H1 (cell line): Measurements from ENCODE around the gene FLOT1. TPM values are rescaled to one million over a fixed set of nuclear protein-coding genes. Genes with fewer than 3 reads are reported as not detected.
"Not testable (repeated sequence)": the region's sequence is repeated elsewhere in the genome, so short reads cannot be mapped to it uniquely, and the experiment has no call there.

ENCODE experiments used
- CTCF ChIA-PET: fragments of 300-600 bp; sonication (Branson Sonifier 250); formaldehyde crosslinking; loops from one replicate; lab custom pipeline; 2021; ENCODE audit not compliant: partially characterized antibody; lab: Charles Lee
- POLR2A ChIA-PET: fragments of 300-600 bp; sonication (Branson Sonifier 250); formaldehyde crosslinking; loops from one replicate; lab custom pipeline; 2021; ENCODE audit warnings: inconsistent platforms; ENCODE audit not compliant: partially characterized antibody; lab: Charles Lee
- DNase-seq, 2 experiments: peaks; one replicate each; pipeline versions ENCODE4 v3.0.0 to v3.0.0-alpha.2; 2010 to 2022; ENCODE audit warnings: low spot score in 2 of 2, low read depth in 1 of 2, mixed read lengths in 1 of 2
- FAIRE-seq: peaks from 2 replicates; lab custom pipeline; 2011; peaks lifted over from hg19 to GRCh38; lab: Jason Lieb, UNC
- H2AFZ ChIP-seq: 2 replicates; pipeline ENCODE4 v1.8.1; 2012; ENCODE audit warnings: low read length, inconsistent platforms
- H2AK5ac ChIP-seq: 2 replicates; pipeline ENCODE4 v1.6.1; 2013; ENCODE audit warnings: low read depth, low read length
- H2BK120ac ChIP-seq: replicated peaks from 2 replicates; pipeline ENCODE3; 2013; ENCODE audit warnings: low read depth, low read length, inconsistent platforms
- H2BK12ac ChIP-seq: 2 replicates; pipeline ENCODE4 v1.6.1; 2013; ENCODE audit warnings: low read depth, low read length
- H2BK15ac ChIP-seq: 2 replicates; pipeline ENCODE4 v1.6.1; 2013; ENCODE audit warnings: low read length
- H2BK20ac ChIP-seq: 2 replicates; pipeline ENCODE4 v1.6.1; 2013; ENCODE audit warnings: low read length
- H2BK5ac ChIP-seq: 2 replicates; pipeline ENCODE4 v1.6.1; 2013; ENCODE audit warnings: low read depth, low read length
- H3K14ac ChIP-seq: 2 replicates; pipeline ENCODE4 v1.6.1; 2013; ENCODE audit warnings: inconsistent platforms; ENCODE audit not compliant: insufficient read length
- H3K18ac ChIP-seq: 2 replicates; pipeline ENCODE4 v1.6.1; 2013; ENCODE audit warnings: low read length; ENCODE audit errors: extremely low read depth
- H3K23ac ChIP-seq: 2 replicates; pipeline ENCODE4 v1.6.1; 2013; ENCODE audit warnings: inconsistent platforms; ENCODE audit not compliant: insufficient read length
- H3K23me2 ChIP-seq: 2 replicates; pipeline ENCODE4 v1.6.1; 2013; ENCODE audit warnings: low read depth, low read length
- H3K27ac ChIP-seq: 2 replicates; pipeline ENCODE4 v1.6.1; 2011; ENCODE audit warnings: low read depth, low read length, inconsistent platforms
- H3K27me3 ChIP-seq, 4 experiments: replicated peaks in 1 of 4; 1 replicate in 1 of 4; 2 replicates in 3 of 4; pipeline versions ENCODE4 v1.6.1 to v1.8.1; 2011 to 2013; ENCODE audit warnings: low read length in 3 of 4, mild to moderate bottlenecking in 3 of 4, inconsistent platforms in 2 of 4, mixed read lengths in 2 of 4, moderate library complexity in 1 of 4; ENCODE audit not compliant: control insufficient read depth in 3 of 4, insufficient read depth in 3 of 4; ENCODE audit errors: extremely low read depth in 1 of 4
- H3K36me3 ChIP-seq, 4 experiments: 2 replicates each; pipeline versions ENCODE4 v1.6.1 to v1.8.1; 2011 to 2013; ENCODE audit warnings: mild to moderate bottlenecking in 4 of 4, low read length in 3 of 4, moderate library complexity in 2 of 4, control low read depth in 1 of 4, inconsistent platforms in 1 of 4; ENCODE audit not compliant: insufficient read depth in 4 of 4, control insufficient read depth in 2 of 4
- H3K4ac ChIP-seq: replicated peaks from 2 replicates; pipeline ENCODE3; 2013; ENCODE audit warnings: low read length, low read depth, mixed read lengths, inconsistent platforms; ENCODE audit not compliant: insufficient read length
- H3K4me1 ChIP-seq, 4 experiments: replicated peaks in 1 of 4; 1 replicate in 1 of 4; 2 replicates in 3 of 4; pipeline versions ENCODE4 v1.6.1 to v1.8.1; 2011 to 2013; ENCODE audit warnings: low read length in 3 of 4, inconsistent platforms in 2 of 4, mixed read lengths in 1 of 4; ENCODE audit not compliant: insufficient read depth in 4 of 4, control insufficient read depth in 3 of 4
- H3K4me2 ChIP-seq, 2 experiments: 2 replicates each; pipeline versions ENCODE4 v1.6.1 to v1.8.1; 2011 to 2013; ENCODE audit warnings: low read depth in 2 of 2, low read length in 2 of 2, control low read depth in 1 of 2, inconsistent platforms in 1 of 2, mild to moderate bottlenecking in 1 of 2; ENCODE audit not compliant: insufficient read depth in 1 of 2
- H3K4me3 ChIP-seq, 4 experiments: fragments of 200-600, 300-600 bp in 1 of 4; sonication (generic), shearing (Covaris generic), sonication (Bioruptor Twin) in 1 of 4; 2 replicates each; pipeline versions ENCODE4 v1.5.1 to v1.8.1; 2011 to 2016; ENCODE audit warnings: low read length in 4 of 4, low read depth in 3 of 4, control low read depth in 2 of 4, inconsistent platforms in 2 of 4, mild to moderate bottlenecking in 2 of 4, mixed read lengths in 1 of 4, moderate library complexity in 1 of 4; ENCODE audit not compliant: insufficient read depth in 2 of 4; ENCODE audit errors: extremely low read depth in 1 of 4
- H3K56ac ChIP-seq: replicated peaks from 2 replicates; pipeline ENCODE3; 2013; ENCODE audit warnings: low read depth, mild to moderate bottlenecking, mixed read lengths, low read length, inconsistent platforms; ENCODE audit not compliant: insufficient read length
- H3K79me1 ChIP-seq: 2 replicates; pipeline ENCODE4 v1.6.1; 2013; ENCODE audit warnings: low read depth, low read length, control low read depth
- H3K79me2 ChIP-seq, 2 experiments: 2 replicates each; pipeline versions ENCODE4 v1.6.1 to v1.8.1; 2012 to 2013; ENCODE audit warnings: low read length in 2 of 2, mild to moderate bottlenecking in 2 of 2, inconsistent platforms in 1 of 2; ENCODE audit not compliant: insufficient read depth in 2 of 2, control insufficient read depth in 1 of 2
- H3K9ac ChIP-seq, 4 experiments: replicated peaks in 1 of 4; 1 replicate in 1 of 4; 2 replicates in 3 of 4; pipeline versions ENCODE4 v1.6.1 to v1.8.1; 2011 to 2013; ENCODE audit warnings: low read depth in 3 of 4, low read length in 3 of 4, control low read depth in 2 of 4, mild to moderate bottlenecking in 2 of 4, moderate library complexity in 2 of 4, inconsistent platforms in 1 of 4; ENCODE audit errors: extremely low read depth in 1 of 4
- H3K9me3 ChIP-seq, 2 experiments: 2 replicates each; pipeline versions ENCODE4 v1.6.1 to v1.8.1; 2012 to 2013; ENCODE audit warnings: mild to moderate bottlenecking in 2 of 2, moderate library complexity in 2 of 2, control low read depth in 1 of 2, inconsistent platforms in 1 of 2, low read depth in 1 of 2, low read length in 1 of 2, mixed read lengths in 1 of 2; ENCODE audit not compliant: insufficient read depth in 2 of 2
- H4K20me1 ChIP-seq, 2 experiments: replicated peaks in 1 of 2; 2 replicates each; pipeline versions ENCODE3 to v1.8.1; 2011 to 2013; ENCODE audit warnings: inconsistent platforms in 2 of 2, low read length in 2 of 2, mild to moderate bottlenecking in 1 of 2; ENCODE audit not compliant: insufficient read depth in 2 of 2, control insufficient read depth in 1 of 2
- H4K5ac ChIP-seq: 2 replicates; pipeline ENCODE4 v1.6.1; 2013; ENCODE audit warnings: low read length, low read depth, mixed read lengths, inconsistent platforms; ENCODE audit not compliant: insufficient read length
- H4K8ac ChIP-seq: 2 replicates; pipeline ENCODE4 v1.8.0; 2013; ENCODE audit warnings: mild to moderate bottlenecking, moderate library complexity, low read length, inconsistent platforms; ENCODE audit not compliant: insufficient read depth; ENCODE audit errors: extremely low read depth
- H4K91ac ChIP-seq: replicated peaks from 2 replicates; pipeline ENCODE3; 2013; ENCODE audit warnings: low read length, mixed read lengths, inconsistent platforms; ENCODE audit not compliant: insufficient read length
- POLR2A ChIP-seq, 2 experiments: IDR thresholded peaks; 1 replicate in 1 of 2; 2 replicates in 1 of 2; pipeline ENCODE4 v1.6.1; 2011; ENCODE audit warnings: low read depth in 2 of 2, low read length in 2 of 2, mild to moderate bottlenecking in 2 of 2; ENCODE audit errors: control extremely low read depth in 1 of 2
- POLR2AphosphoS5 ChIP-seq: IDR thresholded peaks from 2 replicates; pipeline ENCODE4 v1.6.1; 2011; ENCODE audit warnings: low read depth, low read length
- SP1 ChIP-seq: IDR thresholded peaks from 2 replicates; pipeline ENCODE4 v1.6.1; 2011; ENCODE audit warnings: low read depth, low read length
- WGBS, 2 experiments: shearing (Covaris generic) in 1 of 2; methylation state at CpG; one replicate each; pipeline versions ENCODE4 v1.1.6 to v1.1.7; 2013 to 2015; ENCODE audit warnings: low lambda C conversion rate in 2 of 2, mixed read lengths in 2 of 2, inconsistent platforms in 1 of 2, low coverage in 1 of 2, missing lambda C conversion rate in 1 of 2; ENCODE audit not compliant: insufficient replicate concordance in 2 of 2, insufficient coverage in 1 of 2, insufficient read length in 1 of 2; ENCODE audit errors: extremely low coverage in 1 of 2, missing lambda C conversion rate in 1 of 2; 5-methylcytosine and 5-hydroxymethylcytosine counted together
- polyA plus RNA-seq, 7 experiments: library from polyadenylated mRNA; depleted of rRNA in 3 of 7; stranded (reverse) in 5 of 7; unstranded in 2 of 7; fragments of >200 nt in 5 of 7; fragments of 200-250 nt in 2 of 7; gene quantifications; 1 replicate in 5 of 7; 2 replicates in 1 of 7; 4 replicates in 1 of 7; pipeline versions ENCODE4 v1.2.1 to v1.2.3, GENCODE V29; 2011 to 2013; ENCODE audit warnings: missing spikeins in 2 of 7, mixed read lengths in 2 of 7
- total RNA-seq: library from RNA; stranded (reverse); fragmentation: NEBNext Ultra II Directional; extraction: Animal tissue kit (Norgen Biotek cat#: 25700); gene quantifications from 2 replicates; pipeline ENCODE4 v1.2.1, GENCODE V29; 2021

FLOT1 gene
- total and polyA plus RNA-seq, 2 of the 8 experiments (the other 6 are each of a cell fraction or from before 2014, with no cell fraction given), result 87.5 to 88.1 TPM

DNA sequence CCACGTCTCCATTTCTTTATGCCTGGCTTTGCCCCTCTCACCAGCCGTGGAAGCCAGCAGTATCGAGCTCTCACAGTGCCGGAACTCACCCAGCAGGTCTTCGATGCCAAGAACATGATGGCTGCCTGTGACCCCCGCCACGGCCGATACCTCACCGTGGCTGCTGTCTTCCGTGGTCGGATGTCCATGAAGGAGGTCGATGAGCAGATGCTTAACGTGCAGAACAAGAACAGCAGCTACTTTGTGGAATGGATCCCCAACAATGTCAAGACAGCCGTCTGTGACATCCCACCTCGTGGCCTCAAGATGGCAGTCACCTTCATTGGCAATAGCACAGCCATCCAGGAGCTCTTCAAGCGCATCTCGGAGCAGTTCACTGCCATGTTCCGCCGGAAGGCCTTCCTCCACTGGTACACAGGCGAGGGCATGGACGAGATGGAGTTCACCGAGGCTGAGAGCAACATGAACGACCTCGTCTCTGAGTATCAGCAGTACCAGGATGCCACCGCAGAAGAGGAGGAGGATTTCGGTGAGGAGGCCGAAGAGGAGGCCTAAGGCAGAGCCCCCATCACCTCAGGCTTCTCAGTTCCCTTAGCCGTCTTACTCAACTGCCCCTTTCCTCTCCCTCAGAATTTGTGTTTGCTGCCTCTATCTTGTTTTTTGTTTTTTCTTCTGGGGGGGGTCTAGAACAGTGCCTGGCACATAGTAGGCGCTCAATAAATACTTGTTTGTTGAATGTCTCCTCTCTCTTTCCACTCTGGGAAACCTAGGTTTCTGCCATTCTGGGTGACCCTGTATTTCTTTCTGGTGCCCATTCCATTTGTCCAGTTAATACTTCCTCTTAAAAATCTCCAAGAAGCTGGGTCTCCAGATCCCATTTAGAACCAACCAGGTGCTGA is 18.4 kb downstream of the FLOT1 start:
- H2AK5ac ChIP-seq, H3K79me1 ChIP-seq, H3K27ac ChIP-seq, H3K27me3 ChIP-seq: not testable (repeated sequence)
- TF ChIP-seq SP1 (0 out of 2 replicates have a peak, but pooled peaks have one; percentile 29), POLR2A (IDR thresholded peaks at IDR 0.05; ENCODE audit: control extremely low read depth in 1 of 2, low read depth in 2 of 2, low read length in 2 of 2) (peak in 1 of 2 experiments; percentile 11; a peak in 1 of 3 replicates), POLR2AphosphoS5 (0 out of 2 replicates have a peak, but pooled peaks have one; percentile 0)
- TF ChIP-seq, all 59 proteins: peak for 3; not testable (repeated sequence) for 56
- peaks cover 8 to 22% of the 10 kb centered on the region in 2 experiments for H4K20me1 ChIP-seq
- H2BK5ac ChIP-seq, H4K5ac ChIP-seq, H2BK120ac ChIP-seq, H3K4me3 ChIP-seq, FAIRE-seq, H2BK20ac ChIP-seq, H3K23me2 ChIP-seq, DNase-seq, H3K9me3 ChIP-seq, H4K91ac ChIP-seq, H2BK12ac ChIP-seq, H2AFZ ChIP-seq, H3K4ac ChIP-seq, H3K4me2 ChIP-seq, H2BK15ac ChIP-seq, H3K9ac ChIP-seq, H3K4me1 ChIP-seq, H3K56ac ChIP-seq, H3K23ac ChIP-seq, H3K14ac ChIP-seq, H3K18ac ChIP-seq, H4K8ac ChIP-seq: not testable (repeated sequence)
- ChIA-PET POLR2A (interaction anchor here (1.1 to 35.9 kb wide), 11 partner anchors 12 to 159 kb away, joined by 3 to 732 read pairs (median 9); partner anchors contain the start of genes DHX16, FLOT1, IER3 and MRPS18B), CTCF (interaction anchor here (0.6 to 8.2 kb wide), 12 partner anchors 8 to 223 kb away, joined by 3 to 61 read pairs (median 6); partner anchors contain the start of gene DHX16)
- peaks cover 21 to 48% (median 33%) of the 10 kb centered on the region in 4 experiments for H3K36me3 ChIP-seq
- H3K79me2 ChIP-seq, result peaks cover 6 to 37% of the 10 kb centered on the region in 2 experiments
- 90% methylated on average over 26 of the region's 29 CpGs; no CpG with 5 or more reads in 1 of the 2 experiments for WGBS, 2 experiments
